CD8-positive, alpha-beta memory T cell (primary cell): ENCODE measurements around the gene ACYP1. TPM values are rescaled to one million over a fixed set of nuclear protein-coding genes. Genes with fewer than 3 reads are reported as not detected.

Source experiments
- CTCF ChIA-PET: fragments of 350-600 bp; sonication (Branson Sonifier 250); formaldehyde crosslinking; loops from one replicate; lab custom pipeline; 2021; ENCODE audit warnings: antibody characterized with exemption; lab: Charles Lee
- POLR2A ChIA-PET: fragments of 350-600 bp; sonication (Branson Sonifier 250); formaldehyde crosslinking; loops from one replicate; lab custom pipeline; 2021; ENCODE audit warnings: antibody characterized with exemption; lab: Charles Lee
- DNase-seq, 5 donors: peaks; one replicate each; pipeline versions ENCODE4 v3.0.0 to v3.0.0-alpha.2; 2020 to 2022; ENCODE audit warnings: mixed read lengths in 1 of 5
- H3K27ac ChIP-seq: one replicate; pipeline ENCODE4 v1.7.0; 2013; ENCODE audit warnings: low read depth, mild to moderate bottlenecking, low read length, moderate library complexity
- H3K27me3 ChIP-seq: 2 replicates; pipeline ENCODE4 v1.7.0; 2013; ENCODE audit warnings: low read length, mild to moderate bottlenecking; ENCODE audit not compliant: insufficient read depth, poor library complexity, severe bottlenecking
- H3K36me3 ChIP-seq: 2 replicates; pipeline ENCODE4 v1.7.0; 2013; ENCODE audit warnings: mild to moderate bottlenecking, low read length, moderate library complexity; ENCODE audit not compliant: insufficient read depth
- H3K4me1 ChIP-seq: 2 replicates; pipeline ENCODE4 v1.7.0; 2013; ENCODE audit warnings: mild to moderate bottlenecking, low read length, moderate library complexity; ENCODE audit not compliant: insufficient read depth
- H3K4me3 ChIP-seq: 2 replicates; pipeline ENCODE4 v1.7.0; 2013; ENCODE audit warnings: mild to moderate bottlenecking, low read length
- H3K9me3 ChIP-seq: 2 replicates; pipeline ENCODE4 v1.7.0; 2013; ENCODE audit warnings: mild to moderate bottlenecking, low read length
- H3K27ac Mint-ChIP-seq, 8 donors: one replicate each; pipeline ENCODE4 v1.8.0; 2020 to 2021; ENCODE audit warnings: mixed read lengths in 8 of 8, mild to moderate bottlenecking in 6 of 8, inconsistent platforms in 3 of 8, moderate library complexity in 3 of 8
- H3K27me3 Mint-ChIP-seq, 2 donors: one replicate each; pipeline ENCODE4 v1.8.0; 2020 to 2021; ENCODE audit warnings: mixed read lengths in 2 of 2, mild to moderate bottlenecking in 1 of 2, moderate library complexity in 1 of 2
- H3K36me3 Mint-ChIP-seq, 3 donors: one replicate each; pipeline ENCODE4 v1.8.0; 2020 to 2021; ENCODE audit warnings: mixed read lengths in 3 of 3, inconsistent platforms in 1 of 3, mild to moderate bottlenecking in 1 of 3
- H3K4me1 Mint-ChIP-seq, 3 donors: one replicate each; pipeline ENCODE4 v1.8.0; 2020 to 2021; ENCODE audit warnings: mixed read lengths in 3 of 3, inconsistent platforms in 1 of 3, mild to moderate bottlenecking in 1 of 3
- H3K4me3 Mint-ChIP-seq, 7 donors: one replicate each; pipeline ENCODE4 v1.8.0; 2020 to 2021; ENCODE audit warnings: mixed read lengths in 7 of 7, mild to moderate bottlenecking in 6 of 7, moderate library complexity in 4 of 7, inconsistent platforms in 2 of 7
- H3K9me3 Mint-ChIP-seq, 5 donors: one replicate each; pipeline ENCODE4 v1.8.0; 2020 to 2022; ENCODE audit warnings: mixed read lengths in 5 of 5, mild to moderate bottlenecking in 3 of 5, moderate library complexity in 2 of 5, inconsistent platforms in 1 of 5
- polyA plus RNA-seq: library from polyadenylated mRNA; unstranded; fragments of 300-500 nt; fragmentation: Illumina TruSeq; gene quantifications from one replicate; pipeline ENCODE4 v1.2.3, GENCODE V29; 2021
- total RNA-seq, 2 experiments: library from RNA; stranded (reverse); gene quantifications; one replicate each; pipeline ENCODE4 v1.2.3, GENCODE V29; 2021

ACYP1 gene
- total and polyA plus RNA-seq, 3 experiments from 2014 or later, result 20.1 to 39.2 (median 37.4) TPM

- no peak overlapping the region for H3K4me3 Mint-ChIP-seq
- no peak for DNase-seq
- no peaks in the 10 kb centered on the region for H3K9me3 Mint-ChIP-seq
- no peak overlapping the region for H3K27ac ChIP-seq
- H3K36me3 ChIP-seq, result peaks cover 28% of the 10 kb centered on the region
- no peaks in the 10 kb centered on the region for H3K27me3 Mint-ChIP-seq
- POLR2A ChIA-PET, result no interaction called here
- H3K36me3 Mint-ChIP-seq, result peaks cover 0 to 59% (median 19%) of the 10 kb centered on the region in 3 donors
- H3K4me1 ChIP-seq, result no peaks in the 10 kb centered on the region
- H3K4me3 ChIP-seq, result no peak overlapping the region
- H3K9me3 ChIP-seq, result no peaks in the 10 kb centered on the region
- peaks cover 0 to 1% (median 0%) of the 10 kb centered on the region in 3 donors for H3K4me1 Mint-ChIP-seq
- CTCF ChIA-PET, result interaction anchor here (1.0 kb wide), 1 partner anchor 10 kb away, joined by 3 read pairs; no protein-coding TSS in a partner anchor
- no peaks in the 10 kb centered on the region for H3K27me3 ChIP-seq
- peak overlapping the region in 1 of 8 donors; percentile 42 for H3K27ac Mint-ChIP-seq
Measured at GRCh38 chr14:75081660-75082229, 17.9 kb upstream of the ACYP1 start.

- ChIA-PET CTCF (interaction anchor here (0.7 to 1.1 kb wide), 3 partner anchors 16 to 219 kb away, joined by 3 read pairs; partner anchors contain the start of gene ACYP1), POLR2A (interaction anchor here (0.6 kb wide), 1 partner anchor 72 kb away, joined by 3 read pairs; no protein-coding TSS in a partner anchor)
- H3K27ac Mint-ChIP-seq, result no peak overlapping the region
- H3K4me1 Mint-ChIP-seq, result peaks cover 0 to 1% (median 0%) of the 10 kb centered on the region in 3 donors
- Histone ChIP-seq H3K27ac (no peak overlapping the region), H3K4me3 (no peak overlapping the region), H3K4me1 (no peaks in the 10 kb centered on the region), H3K9me3 (no peaks in the 10 kb centered on the region), H3K27me3 (no peaks in the 10 kb centered on the region), H3K36me3 (peaks cover 8% of the 10 kb centered on the region)
- no peak overlapping the region for H3K4me3 Mint-ChIP-seq
- no peaks in the 10 kb centered on the region for H3K9me3 Mint-ChIP-seq
- no peaks in the 10 kb centered on the region for H3K27me3 Mint-ChIP-seq
- no peak for DNase-seq
- H3K36me3 Mint-ChIP-seq, result peaks cover 0 to 38% (median 10%) of the 10 kb centered on the region in 3 donors
Measured at GRCh38 chr14:75079521-75079920, 15.7 kb upstream of the ACYP1 start.

- POLR2A ChIA-PET, result no interaction called here
- Mint-ChIP-seq H3K36me3 (peaks cover 0 to 20% (median 4%) of the 10 kb centered on the region in 3 donors), H3K27me3 (no peaks in the 10 kb centered on the region), H3K27ac (peak overlapping the region in 2 of 8 donors; percentile 55 to 70), H3K4me3 (no peak overlapping the region), H3K4me1 (peaks cover 0 to 1% (median 0%) of the 10 kb centered on the region in 3 donors), H3K9me3 (no peaks in the 10 kb centered on the region)
- no peak overlapping the region for H3K27ac ChIP-seq
- no peaks in the 10 kb centered on the region for H3K36me3 ChIP-seq
- DNase-seq, result no peak
- H3K9me3 ChIP-seq, result no peaks in the 10 kb centered on the region
- CTCF ChIA-PET, result interaction anchor here (1.0 to 1.8 kb wide), 3 partner anchors 11 to 135 kb away, joined by 3 to 8 read pairs (median 3); no protein-coding TSS in a partner anchor
- no peak overlapping the region for H3K4me3 ChIP-seq
- H3K27me3 ChIP-seq, result no peaks in the 10 kb centered on the region
- no peaks in the 10 kb centered on the region for H3K4me1 ChIP-seq
Measured at GRCh38 chr14:75077794-75078193, 14.0 kb upstream of the ACYP1 start.

GRCh38 chr14:75070383-75070782 lies 6.6 kb upstream of the ACYP1 start:
- no peak for DNase-seq
- Histone ChIP-seq H3K9me3 (no peaks in the 10 kb centered on the region), H3K27ac (peak overlapping the region; percentile 38), H3K4me1 (peaks cover 7% of the 10 kb centered on the region), H3K4me3 (no peak overlapping the region), H3K27me3 (no peaks in the 10 kb centered on the region), H3K36me3 (no peaks in the 10 kb centered on the region)
- Mint-ChIP-seq H3K9me3 (no peaks in the 10 kb centered on the region), H3K27ac (peak overlapping the region in 1 of 8 donors; percentile 14), H3K4me1 (peaks cover 2 to 4% (median 3%) of the 10 kb centered on the region in 3 donors), H3K4me3 (peak overlapping the region in 4 of 7 donors; percentile 20 to 76 (median 62)), H3K36me3 (no peaks in the 10 kb centered on the region), H3K27me3 (no peaks in the 10 kb centered on the region)
- ChIA-PET POLR2A (no interaction called here), CTCF (interaction anchor here (1.3 kb wide), 1 partner anchor 19 kb away, joined by 3 read pairs; no protein-coding TSS in a partner anchor)

GRCh38 chr14:75069811-75070145 lies 6.0 kb upstream of the ACYP1 start:
- peaks cover 3 to 6% (median 4%) of the 10 kb centered on the region in 3 donors for H3K4me1 Mint-ChIP-seq
- DNase-seq, result no peak
- peak overlapping the region; percentile 38 for H3K27ac ChIP-seq
- ChIA-PET POLR2A (no interaction called here), CTCF (interaction anchor here (1.3 kb wide), 1 partner anchor 19 kb away, joined by 3 read pairs; no protein-coding TSS in a partner anchor)
- H3K9me3 Mint-ChIP-seq, result no peaks in the 10 kb centered on the region
- peak overlapping the region in 5 of 8 donors; percentile 34 to 57 (median 47) for H3K27ac Mint-ChIP-seq
- H3K4me1 ChIP-seq, result peaks cover 7% of the 10 kb centered on the region
- H3K9me3 ChIP-seq, result no peaks in the 10 kb centered on the region
- peak overlapping the region in 3 of 7 donors; percentile 69 to 76 (median 71) for H3K4me3 Mint-ChIP-seq
- H3K4me3 ChIP-seq, result peak overlapping the region; percentile 62
- H3K36me3 ChIP-seq, result no peaks in the 10 kb centered on the region
- H3K27me3 Mint-ChIP-seq, result no peaks in the 10 kb centered on the region
- no peaks in the 10 kb centered on the region for H3K36me3 Mint-ChIP-seq
- H3K27me3 ChIP-seq, result no peaks in the 10 kb centered on the region

GRCh38 chr14:75069121-75069810 lies 5.4 kb upstream of the ACYP1 start, which contains the start of gene ZC2HC1C:
TSS of gene ZC2HC1C (plus strand) at chr14:75069641. CDS start at chr14:75070574, 933 bp downstream.
- H3K4me3 Mint-ChIP-seq, result peak within 1 kb of the TSS in 4 of 7 donors; percentile 20 to 76 (median 70)
- H3K27ac ChIP-seq, result peak within 1 kb of the TSS; percentile 38

GRCh38 chr14:75068294-75069120 lies 4.7 kb upstream of the ACYP1 start:
- peaks cover 0 to 5% (median 0%) of the 10 kb centered on the region in 3 donors for H3K36me3 Mint-ChIP-seq
- no peaks in the 10 kb centered on the region for H3K27me3 ChIP-seq
- peak overlapping the region; percentile 38 for H3K27ac ChIP-seq
- peak overlapping the region; percentile 62 for H3K4me3 ChIP-seq
- H3K4me1 ChIP-seq, result peaks cover 7% of the 10 kb centered on the region
- ChIA-PET CTCF (no interaction called here), POLR2A (interaction anchor here (0.6 to 1.1 kb wide), 3 partner anchors 16 to 214 kb away, joined by 3 to 4 read pairs (median 3); no protein-coding TSS in a partner anchor)
- no peak overlapping the region for H3K4me3 Mint-ChIP-seq
- no peaks in the 10 kb centered on the region for H3K27me3 Mint-ChIP-seq
- H3K9me3 Mint-ChIP-seq, result no peaks in the 10 kb centered on the region
- no peak for DNase-seq
- H3K27ac Mint-ChIP-seq, result peak overlapping the region in 2 of 8 donors; percentile 1 to 20
- H3K4me1 Mint-ChIP-seq, result peaks cover 13 to 18% (median 14%) of the 10 kb centered on the region in 3 donors
- no peaks in the 10 kb centered on the region for H3K36me3 ChIP-seq
- no peaks in the 10 kb centered on the region for H3K9me3 ChIP-seq

More at GRCh38 chr14:75069121-75069810, 5.4 kb upstream of the ACYP1 start, which contains the start of gene ZC2HC1C:
- H3K9me3 ChIP-seq, result no peaks in the 10 kb centered on the region
- H3K27me3 ChIP-seq, result no peaks in the 10 kb centered on the region
- no peaks in the 10 kb centered on the region for H3K36me3 ChIP-seq
- peak; percentile 24 to 65 (median 33) for DNase-seq
- H3K4me1 Mint-ChIP-seq, result peaks cover 6 to 10% (median 7%) of the 10 kb centered on the region in 3 donors
- ChIA-PET POLR2A (interaction anchor here (0.6 to 0.8 kb wide), 2 partner anchors 17 to 214 kb away, joined by 3 to 4 read pairs; no protein-coding TSS in a partner anchor), CTCF (no interaction called here)
- peak within 1 kb of the TSS in 7 of 8 donors; percentile 1 to 57 (median 42) for H3K27ac Mint-ChIP-seq
- H3K4me1 ChIP-seq, result peaks cover 7% of the 10 kb centered on the region
- H3K36me3 Mint-ChIP-seq, result no peaks in the 10 kb centered on the region
- peak within 1 kb of the TSS; percentile 62 for H3K4me3 ChIP-seq
- no peaks in the 10 kb centered on the region for H3K27me3 Mint-ChIP-seq
- H3K9me3 Mint-ChIP-seq, result no peaks in the 10 kb centered on the region
